Mucosa of descending colon (tissue), 3 donors: Measurements from ENCODE around the gene CELA2A. TPM values are rescaled to one million over a fixed set of nuclear protein-coding genes. Genes with fewer than 3 reads are reported as not detected.

Experiments used
- ATAC-seq: fragments of 200-7000 bp; cut with Tn5 transposase; one replicate; pipeline ENCODE4 v1.9.1; 2020; ENCODE audit warnings: mild to moderate bottlenecking, moderate library complexity
- DNase-seq, 3 donors: peaks; one replicate each; pipeline ENCODE4 v3.0.0-alpha.2; 2020
- H3K36me3 ChIP-seq: fragments of 200-600 bp; one replicate; pipeline ENCODE4 v1.8.0; 2021; ENCODE audit warnings: low read depth, mild to moderate bottlenecking
- H3K4me1 ChIP-seq: fragments of 200-600 bp; one replicate; pipeline ENCODE4 v1.8.0; 2021; ENCODE audit warnings: low read depth, mild to moderate bottlenecking
- H3K4me3 ChIP-seq: fragments of 200-600 bp; one replicate; pipeline ENCODE4 v1.8.0; 2021; ENCODE audit warnings: mild to moderate bottlenecking
- H3K9me3 ChIP-seq: fragments of 200-600 bp; one replicate; pipeline ENCODE4 v1.8.0; 2021; ENCODE audit warnings: mild to moderate bottlenecking
- CTCF ChIP-seq: fragments of 200-600 bp; IDR thresholded peaks from one replicate; pipeline ENCODE4 v1.8.0; 2022; ENCODE audit warnings: antibody characterized with exemption, mild to moderate bottlenecking
- intact Hi-C, 2 donors: fragments of 100-400 bp; cut with DNase I in 1 of 2; cut with micrococcal nuclease in 1 of 2; formaldehyde crosslinking; loops; one replicate each; pipeline versions ENCODE4 v1.11.0 to v1.11.1; 2022; cut with DNase I, micrococcal nuclease
- total RNA-seq, 3 donors: library from RNA; stranded (reverse); fragmentation: NEBNext Ultra II Directional in 2 of 3; extraction: Animal tissue kit (Norgen Biotek cat#: 25700) in 2 of 3; gene quantifications; one replicate each; pipeline versions ENCODE4 v1.2.1 to v1.2.4, GENCODE V29; 2021 to 2023
- donor health status: DM: no; HTN: no; CAD: no; lungs with moderate emphysema.
- donor health status: DM: no; HTN: no; CAD: no.
- donor health status: DM: no; HTN: yes; CAD: no.

CELA2A gene
- total RNA-seq, 3 donors from 2014 or later: not detected

GRCh38 chr1:15501208-15502032 is 44.9 kb downstream of the CELA2A start:
- peak in 2 of 3 donors; percentile 77 to 82 for DNase-seq
- ATAC-seq: peak; percentile 74
- Histone ChIP-seq H3K4me3 (no peak overlapping the region), H3K9me3 (peaks cover 5% of the 10 kb centered on the region), H3K4me1 (no peaks in the 10 kb centered on the region), H3K36me3 (no peaks in the 10 kb centered on the region)
- intact Hi-C loops: no loop called here
- peak; percentile 48 for TF ChIP-seq CTCF

GRCh38 chr1:15504436-15504835 is 47.9 kb downstream of the CELA2A start:
- DNase-seq (no peak), ATAC-seq (no peak)
- no peaks in the 10 kb centered on the region for H3K4me1 ChIP-seq
- no peaks in the 10 kb centered on the region for H3K9me3 ChIP-seq
- no peak overlapping the region for H3K4me3 ChIP-seq
- TF ChIP-seq CTCF: no peak
- no peaks in the 10 kb centered on the region for H3K36me3 ChIP-seq
- intact Hi-C loops: no loop called here

GRCh38 chr1:15506831-15507230 is 50.3 kb downstream of the CELA2A start:
- H3K36me3 ChIP-seq: no peaks in the 10 kb centered on the region
- no peaks in the 10 kb centered on the region for H3K9me3 ChIP-seq
- ATAC-seq (no peak), DNase-seq (no peak)
- no peak overlapping the region for H3K4me3 ChIP-seq
- H3K4me1 ChIP-seq: no peaks in the 10 kb centered on the region
- intact Hi-C loops: no loop called here
- TF ChIP-seq CTCF: no peak

- DNase-seq: no peak
- intact Hi-C loops: no loop called here
- no peak for TF ChIP-seq CTCF
- H3K4me3 ChIP-seq: no peak overlapping the region
- no peaks in the 10 kb centered on the region for H3K36me3 ChIP-seq
- ATAC-seq: no peak
- H3K9me3 ChIP-seq: no peaks in the 10 kb centered on the region
- H3K4me1 ChIP-seq: no peaks in the 10 kb centered on the region
These were observed 50.7 kb downstream of the CELA2A start for GRCh38 chr1:15507278-15507677.

- H3K36me3 ChIP-seq: no peaks in the 10 kb centered on the region
- no peaks in the 10 kb centered on the region for H3K9me3 ChIP-seq
- no peak for TF ChIP-seq CTCF
- intact Hi-C loops: no loop called here
- no peaks in the 10 kb centered on the region for H3K4me1 ChIP-seq
- no peak overlapping the region for H3K4me3 ChIP-seq
- DNase-seq (no peak), ATAC-seq (no peak)
These were observed 52.4 kb downstream of the CELA2A start for GRCh38 chr1:15508700-15509487.
